ENCODE data around the gene FAM98A.

FAM98A gene

DNA sequence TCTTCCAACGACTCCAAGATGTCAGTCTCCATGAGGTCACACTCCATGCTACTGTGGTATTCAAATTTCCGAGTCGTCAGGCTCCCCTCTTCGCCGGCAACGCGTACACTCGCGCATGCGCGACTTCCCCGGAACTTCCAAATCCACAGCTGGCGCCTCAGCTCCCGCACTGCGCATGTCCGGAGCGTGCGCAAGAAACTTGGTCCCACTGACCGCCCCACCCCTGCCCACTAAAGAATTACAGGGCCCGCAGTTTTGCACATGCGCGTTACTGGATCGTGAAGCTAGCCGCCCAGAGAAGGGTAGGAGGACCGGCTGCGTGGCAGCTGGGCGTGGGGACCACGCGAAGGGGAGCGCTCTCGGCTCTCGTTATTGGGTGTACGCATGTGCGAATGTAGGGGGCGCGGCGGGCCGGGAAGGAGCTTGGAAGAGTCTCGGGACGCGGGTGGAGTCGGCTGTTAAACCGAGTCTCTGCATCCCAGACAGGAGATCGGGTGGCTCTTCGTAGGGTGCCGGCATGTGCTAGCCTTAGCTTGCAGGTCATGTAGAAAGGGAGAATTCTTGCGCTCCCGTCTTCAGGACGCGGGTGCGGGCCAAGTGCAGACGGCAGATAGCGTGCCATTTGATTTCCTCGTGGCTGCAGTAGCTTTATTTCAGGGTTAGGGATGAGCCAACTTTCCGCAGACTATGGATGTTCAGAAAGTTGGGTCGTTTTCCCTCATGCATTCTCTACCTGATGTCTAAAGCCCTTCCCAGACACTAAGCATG is at the start of gene FAM98A:
FAM98A (minus strand) TSS at position 125 of the 768 bp plus-strand sequence; CDS start at position 47, 78 bp downstream.
- peak; percentile 95 for DNase-seq (ENCODE audit: low read depth)

DNA sequence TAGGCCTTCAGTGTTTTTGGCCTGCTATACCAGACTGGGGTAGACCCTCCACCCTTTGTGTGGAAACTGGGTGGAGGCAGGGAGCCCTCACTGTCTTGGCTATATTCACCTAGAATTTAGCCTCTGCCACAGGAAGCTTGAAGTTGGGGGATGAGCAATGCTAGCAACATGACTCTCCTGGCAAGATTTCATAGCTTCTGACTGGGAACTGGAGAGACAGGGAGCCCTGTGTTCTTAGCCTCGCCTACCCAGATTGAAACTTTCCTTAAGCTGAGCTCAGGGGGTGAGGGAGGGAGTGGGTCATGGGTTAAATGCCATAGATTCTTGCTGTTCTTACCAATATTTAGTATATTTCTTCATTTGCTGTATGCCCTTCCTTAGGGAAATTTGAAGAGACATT is 46.8 kb upstream of the FAM98A start:
- no peak for DNase-seq (ENCODE audit: low read depth)

DNA sequence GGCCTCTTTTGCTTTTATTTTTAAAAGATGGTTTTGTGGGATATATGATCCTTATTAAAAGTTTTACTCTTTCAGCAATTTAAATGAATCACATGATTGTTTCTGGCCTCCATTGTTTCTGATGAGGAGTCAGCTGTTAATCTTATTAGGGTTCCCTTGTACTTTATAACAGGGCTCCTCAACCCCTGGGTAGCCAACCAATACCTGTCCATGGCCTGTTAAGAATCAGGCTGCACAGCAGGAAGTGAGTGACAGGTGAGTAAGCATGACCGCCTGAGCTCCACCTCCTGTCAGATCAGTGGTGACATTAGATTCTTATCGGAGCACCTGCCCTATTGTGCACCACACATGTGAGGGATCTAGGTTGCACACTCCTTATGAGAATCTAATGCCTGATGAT is 45.1 kb upstream of the FAM98A start:
- DNase-seq (ENCODE audit: low read depth): no peak

DNA sequence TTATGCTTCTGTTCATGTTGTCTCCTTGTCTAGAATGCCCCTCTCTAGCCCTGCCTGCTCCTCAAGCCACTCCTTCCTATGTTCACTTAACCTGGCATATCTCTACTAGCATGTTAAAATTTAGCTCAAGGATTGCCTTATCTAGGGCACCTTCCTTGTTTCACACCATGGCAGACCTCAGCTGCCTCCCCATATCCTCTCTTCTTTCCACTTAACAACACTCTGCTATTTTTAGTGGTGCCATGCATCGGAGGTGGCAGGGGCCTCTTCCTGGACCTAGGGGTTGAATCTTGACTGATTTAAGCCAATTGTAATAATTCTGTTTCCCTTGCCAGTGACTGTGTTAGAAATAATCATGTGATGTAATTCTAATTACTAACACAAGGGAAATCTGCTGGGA is 36.9 kb upstream of the FAM98A start:
- DNase-seq (ENCODE audit: low read depth): no peak

DNA sequence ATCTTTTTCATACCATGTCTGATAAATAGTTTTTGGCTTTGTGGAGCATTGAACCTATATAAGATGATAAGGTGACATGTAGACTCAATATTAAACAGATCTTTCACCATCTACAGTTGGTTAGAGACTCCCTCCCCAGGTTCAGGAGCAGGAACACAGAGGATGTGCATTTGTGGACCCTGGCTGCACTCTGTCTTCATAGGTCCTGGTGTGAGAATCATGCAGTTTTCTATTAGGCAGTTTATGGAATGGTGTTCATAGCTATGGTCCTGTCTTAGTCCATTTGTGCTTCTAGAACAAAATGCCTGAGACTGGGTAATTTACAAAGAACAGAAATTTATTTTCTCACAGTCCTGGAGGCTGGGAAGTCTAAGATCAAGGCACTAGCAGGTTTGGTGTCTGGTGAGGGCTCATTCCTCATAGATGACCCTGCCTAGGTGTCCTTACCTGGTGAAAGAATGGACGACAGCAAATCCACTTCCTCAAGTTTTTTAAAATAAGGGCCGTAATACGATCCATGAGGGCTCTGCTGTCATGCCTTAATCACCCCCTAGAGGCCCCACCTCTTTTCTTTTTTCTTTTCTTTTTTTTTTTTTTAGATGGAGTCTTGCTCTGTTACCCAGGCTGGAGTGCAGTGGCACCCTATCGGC is 35.3 kb upstream of the FAM98A start:
- no peak for DNase-seq (ENCODE audit: low read depth)

DNA sequence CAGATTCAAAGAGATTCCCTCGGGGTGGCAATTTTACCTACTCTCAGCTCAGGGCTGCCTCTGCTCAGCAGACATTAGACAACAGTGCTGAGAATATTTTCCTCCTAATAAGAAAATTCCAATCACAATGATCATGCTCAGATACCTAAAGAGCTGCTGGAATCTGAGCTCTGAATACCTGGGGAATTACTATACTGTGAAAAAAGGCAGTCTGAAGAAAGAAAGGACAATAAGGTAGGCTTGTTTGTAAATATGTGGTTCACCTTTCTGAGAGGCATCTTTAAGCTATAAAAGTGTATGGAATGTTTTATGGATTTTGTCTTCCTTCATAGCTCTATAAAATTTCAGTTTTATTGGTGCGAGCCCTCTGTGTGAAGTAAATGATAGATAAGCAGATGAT is 34.2 kb upstream of the FAM98A start:
- no peak for DNase-seq (ENCODE audit: low read depth)

DNA sequence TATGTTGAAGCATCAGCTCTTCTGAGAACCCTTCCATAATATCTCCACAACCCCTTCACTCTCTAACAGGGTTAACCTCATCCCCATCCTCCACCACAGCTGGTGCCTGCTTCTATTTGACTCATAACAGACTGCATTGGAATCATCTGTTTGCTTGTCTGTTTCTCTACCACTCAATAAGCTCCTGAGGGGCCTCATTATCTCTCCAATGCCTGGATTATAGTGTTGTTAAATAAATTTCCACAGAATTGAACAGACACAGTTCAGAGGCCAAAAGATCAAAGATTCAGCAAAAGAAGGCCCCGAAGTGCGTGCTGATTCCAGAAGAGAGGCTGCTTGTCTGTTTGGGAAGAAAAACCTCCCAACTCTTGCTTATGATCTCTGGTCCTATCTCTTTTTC is 33.7 kb upstream of the FAM98A start:
- DNase-seq (ENCODE audit: low read depth): no peak

DNA sequence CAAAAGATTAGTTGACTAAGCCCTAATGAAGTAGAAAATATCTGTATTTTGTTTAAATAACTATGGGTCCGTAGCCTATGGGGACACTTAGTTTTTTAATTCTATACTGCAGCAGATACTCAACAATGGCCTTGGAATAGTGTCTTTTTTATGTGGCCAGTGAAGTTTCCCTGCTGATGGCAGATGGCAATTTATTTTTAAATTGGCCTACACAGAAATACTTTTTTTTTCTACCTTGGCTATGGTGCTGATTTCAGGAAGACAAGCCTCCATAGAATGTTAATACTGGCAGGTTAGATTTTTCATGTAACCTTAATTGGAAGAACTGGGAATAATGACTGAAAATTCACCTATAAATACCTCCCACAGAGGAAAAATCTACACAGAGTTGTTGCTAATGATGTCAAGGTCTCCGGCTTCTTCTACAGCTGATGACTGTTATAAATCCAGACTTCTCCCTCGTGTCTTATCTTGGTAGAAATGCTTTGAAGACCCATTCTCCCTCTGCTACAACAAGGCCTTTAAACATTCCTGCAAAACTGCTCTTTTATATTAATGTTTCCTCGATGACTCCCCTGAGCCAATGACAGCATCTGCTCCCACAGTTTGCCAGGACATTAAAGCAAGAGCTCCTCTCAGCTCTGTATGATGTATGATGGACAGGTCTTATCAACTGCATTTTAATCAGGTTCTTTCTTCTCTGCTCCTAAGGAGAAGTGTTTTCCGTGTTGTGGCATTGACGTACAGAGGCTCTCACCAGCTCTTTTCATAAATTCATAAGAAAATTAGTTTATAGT is 29.1 kb upstream of the FAM98A start:
- no peak for DNase-seq (ENCODE audit: low read depth)

DNA sequence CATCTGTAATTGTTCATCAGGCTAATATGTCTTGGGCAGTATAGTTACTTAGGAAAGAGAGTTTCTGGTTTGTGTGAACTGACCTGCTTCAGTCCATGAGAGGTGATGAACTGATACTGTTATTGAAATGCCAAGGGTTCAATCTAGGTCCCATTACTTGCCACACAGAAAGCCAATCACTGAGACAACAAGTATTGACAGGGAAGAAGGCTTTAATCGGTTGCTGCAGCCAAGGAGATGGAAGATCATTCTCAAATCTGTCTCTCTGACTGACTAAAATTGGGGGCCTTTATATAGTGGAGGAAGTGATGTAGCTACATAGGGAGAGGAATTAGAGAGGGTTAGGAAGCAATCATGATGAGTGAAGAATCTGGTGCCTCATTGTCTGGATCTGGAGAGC is 19.9 kb upstream of the FAM98A start:
- no peak for DNase-seq (ENCODE audit: low read depth)

DNA sequence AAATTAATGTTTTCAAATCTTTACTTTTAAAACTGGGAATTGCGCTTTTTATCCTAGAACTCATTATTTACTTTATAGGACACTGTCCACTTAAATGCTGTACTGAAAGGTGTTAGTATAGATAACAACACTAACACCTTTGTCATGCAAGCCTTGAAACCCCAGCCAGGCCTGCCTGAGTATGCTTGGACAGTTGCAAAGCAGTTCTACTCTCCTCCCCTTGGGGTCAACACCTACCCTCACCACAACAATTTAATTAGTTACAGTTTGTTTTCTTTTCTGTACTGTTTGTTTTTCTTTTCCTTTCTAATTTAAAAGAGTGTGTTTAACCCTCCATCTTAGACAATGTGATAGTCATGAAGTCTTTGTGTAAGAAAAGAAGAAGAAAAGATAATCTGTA is 18.9 kb upstream of the FAM98A start:
- DNase-seq (ENCODE audit: low read depth): no peak

DNA sequence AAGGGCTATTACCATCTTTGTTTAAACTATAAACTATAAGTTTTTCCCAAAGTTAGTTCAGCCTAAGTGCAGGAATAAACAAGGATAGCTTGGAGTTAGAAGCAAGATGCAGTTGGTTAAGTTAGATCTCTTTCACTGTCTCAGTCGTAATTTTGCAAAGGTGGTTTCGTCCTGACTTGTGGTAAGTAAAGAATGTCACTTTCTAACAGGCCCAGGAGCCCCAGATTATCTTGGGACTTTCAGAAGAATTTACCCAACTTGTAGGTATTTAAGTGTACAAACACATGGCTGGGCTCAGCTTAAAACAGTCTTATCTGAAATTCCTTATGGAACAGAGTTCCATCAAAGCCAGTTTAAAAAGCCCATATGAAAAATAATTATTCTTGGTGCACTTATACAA is 18.3 kb upstream of the FAM98A start:
- no peak for DNase-seq (ENCODE audit: low read depth)

DNA sequence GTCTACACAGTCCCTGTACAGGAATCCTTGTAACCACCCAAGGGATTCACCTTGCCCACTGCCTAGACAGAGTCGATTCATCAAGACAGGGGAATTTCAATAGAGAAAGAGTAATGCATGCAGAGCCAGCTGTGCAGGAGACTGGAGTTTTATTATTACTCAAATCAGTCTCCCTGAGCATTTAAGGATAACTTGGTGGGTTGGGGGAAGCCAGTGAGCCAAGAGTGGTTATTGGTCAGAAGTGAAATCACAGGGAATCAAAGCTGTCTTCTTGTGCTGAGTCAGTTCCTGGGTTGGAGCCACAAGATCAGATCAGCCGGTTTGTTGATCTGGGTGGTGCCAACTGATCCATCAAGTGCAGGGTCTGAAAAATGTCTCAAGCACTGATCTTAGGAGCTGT is 17.8 kb upstream of the FAM98A start:
- DNase-seq (ENCODE audit: low read depth): no peak

DNA sequence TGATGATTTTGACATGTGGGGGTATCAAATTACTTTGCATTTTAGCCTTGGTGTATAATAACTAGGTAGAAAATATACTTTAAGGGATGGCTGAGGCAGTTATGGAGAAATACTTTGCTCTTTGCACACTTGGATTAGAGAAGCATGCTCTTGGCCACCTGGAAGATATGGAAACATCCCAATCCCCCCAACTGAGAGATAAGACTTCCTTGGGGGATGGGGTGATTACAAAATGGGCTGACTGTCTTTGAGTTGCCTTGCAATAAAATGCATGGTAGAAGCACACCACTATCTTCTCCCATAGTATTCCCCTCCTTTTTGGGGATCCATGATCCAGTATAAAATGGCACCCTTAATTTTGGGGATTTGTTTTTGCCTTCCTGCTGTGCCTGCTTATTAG is 15.1 kb upstream of the FAM98A start:
- DNase-seq (ENCODE audit: low read depth): no peak

DNA sequence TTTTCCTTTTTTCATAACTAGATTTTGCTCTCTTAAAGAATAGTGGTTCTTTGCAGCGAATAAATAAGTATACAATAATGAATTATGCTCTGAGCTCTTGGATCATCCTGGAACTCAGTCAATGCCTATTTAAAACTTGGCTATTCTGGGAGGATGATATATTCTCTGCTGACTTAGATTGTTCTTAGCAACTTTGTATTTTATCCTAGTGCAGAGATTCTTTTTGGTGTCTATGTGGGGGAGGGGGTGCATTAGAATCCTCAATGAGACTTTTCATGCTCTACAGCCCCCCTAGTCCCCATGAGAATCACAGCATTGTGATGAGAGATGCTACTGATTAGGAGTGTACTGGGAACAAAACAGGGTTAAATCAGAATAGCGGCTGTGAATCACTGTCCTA is 8.8 kb upstream of the FAM98A start:
- DNase-seq (ENCODE audit: low read depth): no peak

DNA sequence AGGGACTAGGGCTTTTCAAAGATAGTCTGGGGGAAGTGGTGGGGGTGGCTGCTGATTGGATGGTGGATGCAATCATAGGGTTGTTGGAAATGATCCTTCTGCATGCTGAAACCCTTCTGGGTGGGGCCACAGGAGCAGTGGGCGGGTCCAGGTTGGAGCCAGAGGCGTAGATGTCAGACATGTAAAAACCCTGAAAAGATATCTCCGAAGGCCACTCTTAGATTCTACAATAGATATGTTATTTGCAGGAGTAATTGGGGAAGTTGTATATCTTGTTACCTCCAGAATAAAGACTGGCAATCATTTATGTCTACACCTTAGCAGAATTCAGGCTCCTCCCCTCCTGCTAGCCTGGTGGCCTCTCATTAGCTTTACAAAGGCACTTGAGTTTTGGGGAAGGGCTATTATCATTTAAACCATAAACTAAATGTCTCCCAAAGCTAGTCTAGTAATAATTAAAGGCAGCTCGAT is 8.2 kb upstream of the FAM98A start:
- DNase-seq (ENCODE audit: low read depth): no peak

DNA sequence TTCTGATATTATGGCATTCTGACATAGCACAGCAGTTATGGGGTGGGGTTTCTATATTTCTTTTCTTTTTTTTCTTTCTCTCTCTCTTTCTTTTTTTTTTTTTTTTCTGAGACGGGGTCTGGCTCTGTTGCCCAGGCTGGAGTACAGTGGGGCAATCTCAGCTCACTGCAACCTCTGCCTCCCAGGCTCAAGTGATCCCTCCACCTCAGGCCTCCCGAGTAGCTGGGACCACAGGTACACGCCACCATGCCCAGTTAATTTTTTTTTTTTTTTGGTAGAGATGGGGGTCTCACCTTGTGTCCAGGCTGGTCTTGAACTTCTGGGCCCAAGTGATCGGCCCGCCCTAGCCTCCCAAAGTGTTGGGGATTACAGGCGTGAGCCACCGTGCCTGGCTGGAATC is 7.5 kb upstream of the FAM98A start:
- DNase-seq (ENCODE audit: low read depth): no peak

DNA sequence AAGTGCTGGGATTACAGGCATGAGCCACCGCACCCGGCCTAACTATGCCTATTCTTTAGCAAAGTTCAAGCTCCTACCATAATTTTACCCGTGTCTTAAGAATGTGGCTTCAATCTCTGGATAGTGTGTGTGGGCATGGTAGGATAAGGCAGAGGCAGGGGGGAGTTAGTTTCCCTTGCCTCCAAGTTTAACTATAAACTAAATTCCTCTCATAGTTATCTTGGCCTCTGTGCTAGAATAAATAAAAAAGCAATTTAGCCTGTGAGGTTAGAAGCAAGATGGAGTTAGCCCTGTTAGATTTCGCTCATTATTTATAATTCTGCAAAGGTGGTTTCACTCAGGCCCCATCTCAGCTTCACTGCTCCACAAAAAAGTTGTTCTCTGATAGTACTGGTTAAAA is 7.0 kb upstream of the FAM98A start:
- no peak for DNase-seq (ENCODE audit: low read depth)

DNA sequence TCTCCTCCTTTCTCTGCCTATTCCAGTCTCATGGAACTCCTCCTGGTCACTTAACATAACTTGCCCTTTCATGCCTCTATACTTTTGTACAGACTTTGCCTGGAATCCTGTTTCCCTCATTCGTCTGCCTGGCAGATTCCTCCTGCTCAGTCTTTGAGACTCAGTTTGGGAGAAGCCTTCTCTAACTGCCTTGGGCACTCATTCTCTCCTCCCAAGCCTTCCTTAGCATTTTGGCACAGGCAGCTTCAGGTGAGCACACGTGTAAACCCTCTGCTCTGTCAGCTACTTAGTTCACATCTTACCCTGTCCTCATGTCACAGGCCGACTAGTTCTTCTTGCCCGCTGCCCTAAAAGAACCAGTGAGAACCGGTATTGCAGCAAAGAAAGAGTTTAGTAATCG is 6.0 kb upstream of the FAM98A start:
- DNase-seq (ENCODE audit: low read depth): no peak

DNA sequence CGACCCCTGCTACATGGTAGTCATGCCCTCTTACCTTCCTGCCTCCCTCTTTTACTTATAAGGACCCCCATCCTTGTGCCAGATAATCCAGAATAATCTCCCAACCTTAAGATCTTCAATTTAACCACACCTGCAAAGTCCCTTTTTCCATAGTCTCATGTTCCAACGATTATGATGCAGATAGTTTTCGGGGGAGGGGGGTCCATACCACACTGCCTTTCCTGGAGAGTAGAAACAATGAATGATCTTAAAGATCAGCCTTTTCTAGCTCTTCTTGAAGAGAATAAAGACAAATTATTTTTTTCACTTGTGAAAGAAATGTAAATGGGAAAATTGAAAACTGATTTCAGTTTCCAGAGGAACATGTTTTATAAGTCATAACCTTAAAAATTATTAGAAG is 4.3 kb upstream of the FAM98A start:
- no peak for DNase-seq (ENCODE audit: low read depth)

DNA sequence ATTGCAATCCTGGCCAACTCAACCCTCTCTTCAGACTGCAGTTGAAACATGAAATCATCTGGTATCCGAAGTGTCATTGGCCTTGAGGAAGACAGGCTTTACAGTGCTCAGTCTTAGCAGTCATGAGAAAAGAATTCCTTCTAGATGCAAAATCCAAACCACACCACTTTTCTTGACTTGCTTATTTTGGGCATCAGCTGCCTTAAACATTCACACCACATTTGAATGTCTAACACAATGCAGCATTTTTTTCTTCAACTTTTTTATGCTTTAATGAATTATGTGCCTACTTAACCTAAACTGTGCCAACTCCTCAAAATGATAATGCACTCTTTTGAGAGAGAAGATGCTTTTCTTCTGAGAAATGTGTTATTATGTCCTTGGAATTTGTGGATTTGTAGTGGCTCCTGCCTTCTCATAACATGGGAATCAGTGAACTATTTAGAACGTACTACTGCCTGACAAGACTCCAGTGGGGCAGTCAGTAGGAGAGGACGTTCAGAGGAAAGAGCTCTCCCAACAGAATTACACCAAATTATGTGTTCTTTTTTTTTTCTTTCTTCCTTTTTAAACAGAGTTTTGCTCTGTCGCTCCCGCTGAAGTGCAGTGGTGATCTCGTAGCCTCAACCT is 3.2 kb upstream of the FAM98A start:
- DNase-seq (ENCODE audit: low read depth): no peak

DNA sequence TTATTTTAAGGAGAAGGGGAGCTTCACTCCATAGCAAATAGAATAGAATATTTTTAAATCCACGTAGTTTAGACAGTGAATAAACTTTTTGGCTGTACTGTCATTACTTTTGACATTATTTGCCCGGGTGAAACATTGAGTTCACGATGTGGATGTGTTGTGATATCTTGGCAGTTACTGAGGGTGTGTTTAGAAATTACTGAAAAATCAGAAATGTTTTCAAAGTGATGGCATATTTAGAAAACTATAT is 769 bp upstream of the FAM98A start:
- DNase-seq (ENCODE audit: low read depth): no peak

DNA sequence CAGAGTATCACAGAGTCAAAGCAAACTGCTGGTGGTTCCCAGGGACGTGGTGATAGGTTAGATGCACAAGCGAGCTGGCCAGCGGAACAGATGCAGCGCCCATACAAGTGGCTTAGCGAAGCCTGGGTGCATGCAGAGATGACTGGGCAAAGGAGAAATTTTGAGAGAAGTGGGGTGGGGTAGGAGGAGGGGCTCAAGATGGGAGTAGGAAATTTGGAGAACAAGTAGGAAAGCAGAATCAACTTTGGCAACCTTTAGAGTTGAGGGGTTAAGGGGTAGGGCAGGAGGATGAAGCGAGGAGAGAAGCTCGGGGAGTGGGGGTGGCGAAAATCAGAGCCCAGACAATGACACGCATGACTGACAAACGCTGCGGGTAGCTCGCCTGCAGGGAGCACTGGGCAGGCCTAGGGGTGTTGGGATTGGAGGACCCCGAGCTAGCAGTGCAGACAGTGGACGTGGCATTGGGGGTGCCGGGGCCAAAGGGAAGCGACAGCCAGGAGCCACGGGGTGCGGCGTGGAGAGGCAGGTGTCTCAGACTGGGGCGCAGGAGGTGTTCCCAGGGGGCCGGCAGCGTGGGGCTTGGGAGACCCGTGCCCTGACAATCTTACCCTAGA is 431 bp downstream of the FAM98A start:
- peak; percentile 24 for DNase-seq (ENCODE audit: low read depth)

Measured in HS-27A (cell line).